ENCODE results near the gene LAYN.

LAYN gene

GRCh38 chr11:111598148-111598547, 57.6 kb downstream of the LAYN start:
- DNase-seq (ENCODE audit: low read depth, low spot score): no peak

GRCh38 chr11:111598559-111598958, 58.0 kb downstream of the LAYN start:
- no peak for DNase-seq (ENCODE audit: low read depth, low spot score)

- DNase-seq (ENCODE audit: low read depth, low spot score): no peak
Measured at GRCh38 chr11:111601636-111601978, 61.1 kb downstream of the LAYN start.

GRCh38 chr11:111601979-111602864, 61.7 kb downstream of the LAYN start, which contains the start of gene SIK2:
SIK2 (plus strand) TSS chr11:111602449; CDS start chr11:111602564, 115 bp downstream.
- DNase-seq (ENCODE audit: low read depth, low spot score): peak; percentile 72

- DNase-seq (ENCODE audit: low read depth, low spot score): no peak
Measured at GRCh38 chr11:111602865-111603610, 62.5 kb downstream of the LAYN start.

GRCh38 chr11:111603611-111604130, 63.2 kb downstream of the LAYN start:
- DNase-seq (ENCODE audit: low read depth, low spot score): no peak

- no peak for DNase-seq (ENCODE audit: low read depth, low spot score)
Measured at GRCh38 chr11:111604392-111605009, 64.0 kb downstream of the LAYN start.

- DNase-seq (ENCODE audit: low read depth, low spot score): no peak
Measured at GRCh38 chr11:111605681-111606080, 65.2 kb downstream of the LAYN start.

- DNase-seq (ENCODE audit: low read depth, low spot score): no peak
Measured at GRCh38 chr11:111606986-111607385, 66.5 kb downstream of the LAYN start.

GRCh38 chr11:111607751-111608150, 67.2 kb downstream of the LAYN start:
- no peak for DNase-seq (ENCODE audit: low read depth, low spot score)

All from activated naive CD8-positive, alpha-beta T cell treated with anti-CD3 and anti-CD28 coated beads, Interleukin-2, amount 50 U/mL, for 16 hours (primary cell).